Measurements from ENCODE around the gene TSHB. TPM values are rescaled to one million over a fixed set of nuclear protein-coding genes. Genes with fewer than 3 reads are reported as not detected.

The TSHB gene
- total RNA-seq, 1 experiment from 2014 or later = not detected

- Histone ChIP-seq H3K36me3 (ENCODE audit: control insufficient read depth, insufficient read depth, low read length) (no peaks in the 10 kb centered on the region), H3K27me3 (ENCODE audit: control insufficient read depth, insufficient read depth, low read length) (no peaks in the 10 kb centered on the region), H3K27ac (ENCODE audit: low read length) (no peak overlapping the region), H3K4me1 (ENCODE audit: control insufficient read depth, insufficient read depth, low read length) (no peaks in the 10 kb centered on the region), H3K9me3 (ENCODE audit: control insufficient read depth, insufficient read depth, low read depth, low read length) (no peaks in the 10 kb centered on the region), H3K4me3 (ENCODE audit: low read depth in 2 of 2, low read length in 2 of 2) (no peak overlapping the region)
- TF ChIP-seq SIN3A (IDR thresholded peaks at IDR 0.05; ENCODE audit: borderline replicate concordance, insufficient read depth, low read depth, low read length) (no peak), CTCF (IDR thresholded peaks at IDR 0.05) (no peak), REST (IDR thresholded peaks at IDR 0.05; ENCODE audit: insufficient read depth in 1 of 2, low read depth in 2 of 2, low read length in 1 of 2) (no peak), POLR2AphosphoS5 (IDR thresholded peaks at IDR 0.05; ENCODE audit: low read depth, low read length) (no peak), TCF7L2 (IDR thresholded peaks at IDR 0.05; ENCODE audit: low read depth, low read length) (no peak)
- intact Hi-C loops (cut with micrococcal nuclease; ENCODE audit: unreplicated experiment) = no loop called here
- in situ Hi-C loops (cut with HindIII; ENCODE audit: low pct_unique_long_range_greater_than_20kb, low sequenced_read_pairs) = no loop called here
- ChIA-PET POLR2A (no interaction called here), CTCF (no interaction called here)
- DNase-seq (ENCODE audit: low read depth, low spot score) (no peak), ATAC-seq (no peak)
- BruUV-seq (replicated peaks) = no TSS peak
Measured at GRCh38 chr1:115023593-115023992, 6.0 kb upstream of the TSHB start.

GRCh38 chr1:115031595-115031994 lies 2.0 kb downstream of the TSHB start:
- no peaks in the 10 kb centered on the region for H3K9me3 ChIP-seq (ENCODE audit: control insufficient read depth, insufficient read depth, low read depth, low read length)
- ChIA-PET POLR2A (no interaction called here), CTCF (no interaction called here)
- no TSS peak for BruUV-seq (replicated peaks)
- in situ Hi-C loops (cut with HindIII; ENCODE audit: low pct_unique_long_range_greater_than_20kb, low sequenced_read_pairs) (no loop called here), intact Hi-C loops (cut with micrococcal nuclease; ENCODE audit: unreplicated experiment) (no loop called here)
- DNase-seq (ENCODE audit: low read depth, low spot score) (no peak), ATAC-seq (no peak)
- no peak overlapping the region for H3K27ac ChIP-seq (ENCODE audit: low read length)
- no peaks in the 10 kb centered on the region for H3K36me3 ChIP-seq (ENCODE audit: control insufficient read depth, insufficient read depth, low read length)
- H3K4me3 ChIP-seq (ENCODE audit: low read depth in 2 of 2, low read length in 2 of 2) = no peak overlapping the region
- no peaks in the 10 kb centered on the region for H3K27me3 ChIP-seq (ENCODE audit: control insufficient read depth, insufficient read depth, low read length)
- TF ChIP-seq TCF7L2 (IDR thresholded peaks at IDR 0.05; ENCODE audit: low read depth, low read length) = no peak
- TF ChIP-seq CTCF (IDR thresholded peaks at IDR 0.05) = no peak
- no peak for TF ChIP-seq POLR2AphosphoS5 (IDR thresholded peaks at IDR 0.05; ENCODE audit: low read depth, low read length)
- TF ChIP-seq SIN3A (IDR thresholded peaks at IDR 0.05; ENCODE audit: borderline replicate concordance, insufficient read depth, low read depth, low read length) = no peak
- TF ChIP-seq REST (IDR thresholded peaks at IDR 0.05; ENCODE audit: insufficient read depth in 1 of 2, low read depth in 2 of 2, low read length in 1 of 2) = no peak
- H3K4me1 ChIP-seq (ENCODE audit: control insufficient read depth, insufficient read depth, low read length) = no peaks in the 10 kb centered on the region
